Measurements from ENCODE around the gene WIPF1.

Gene WIPF1

GRCh38 chr2:174618179-174618578 lies 20.6 kb upstream of the WIPF1 start:
- no peak for DNase-seq

GRCh38 chr2:174617718-174618117 lies 20.1 kb upstream of the WIPF1 start:
- no peak for DNase-seq

GRCh38 chr2:174617120-174617519 lies 19.5 kb upstream of the WIPF1 start:
- DNase-seq, result no peak

GRCh38 chr2:174615871-174616436 lies 18.4 kb upstream of the WIPF1 start:
- DNase-seq, result no peak

- DNase-seq, result no peak
Observed at GRCh38 chr2:174614261-174614660, 16.7 kb upstream of the WIPF1 start.

GRCh38 chr2:174613531-174613930 lies 15.9 kb upstream of the WIPF1 start:
- DNase-seq, result no peak

- DNase-seq, result no peak
Observed at GRCh38 chr2:174612970-174613369, 15.4 kb upstream of the WIPF1 start.

- no peak for DNase-seq
Observed at GRCh38 chr2:174611854-174612253, 14.2 kb upstream of the WIPF1 start.

- DNase-seq, result no peak
Observed at GRCh38 chr2:174611006-174611405, 13.4 kb upstream of the WIPF1 start.

GRCh38 chr2:174610243-174610995 lies 12.8 kb upstream of the WIPF1 start:
- no peak for DNase-seq

- DNase-seq, result no peak
Observed at GRCh38 chr2:174609261-174609660, 11.7 kb upstream of the WIPF1 start.

- DNase-seq, result no peak
Observed at GRCh38 chr2:174608866-174609214, 11.2 kb upstream of the WIPF1 start.

- no peak for DNase-seq
Observed at GRCh38 chr2:174607989-174608865, 10.6 kb upstream of the WIPF1 start.

GRCh38 chr2:174607584-174607983 lies 10.0 kb upstream of the WIPF1 start:
- no peak for DNase-seq

- DNase-seq, result no peak
Observed at GRCh38 chr2:174606336-174606735, 8.7 kb upstream of the WIPF1 start.

- no peak for DNase-seq
Observed at GRCh38 chr2:174605687-174606086, 8.1 kb upstream of the WIPF1 start.

- no peak for DNase-seq
Observed at GRCh38 chr2:174603280-174603679, 5.7 kb upstream of the WIPF1 start.

GRCh38 chr2:174602745-174603144 lies 5.1 kb upstream of the WIPF1 start:
- no peak for DNase-seq

GRCh38 chr2:174600349-174600748 lies 2.7 kb upstream of the WIPF1 start:
- no peak for DNase-seq

- DNase-seq, result no peak
Observed at GRCh38 chr2:174599310-174599921, 1.8 kb upstream of the WIPF1 start.

GRCh38 chr2:174597009-174597344 lies 627 bp downstream of the WIPF1 start:
- no peak for DNase-seq

- DNase-seq, result no peak
Observed at GRCh38 chr2:174595891-174596397, 1.7 kb downstream of the WIPF1 start.

- DNase-seq, result no peak
Observed at GRCh38 chr2:174595116-174595809, 2.3 kb downstream of the WIPF1 start.
